RCC 7860 (cell line): ENCODE data around the gene FOXO3.

ENCODE experiments used
- DNase-seq: peaks from one replicate; pipeline ENCODE4 v3.0.0-alpha.2; 2015; ENCODE audit warnings: low spot score
- FAIRE-seq: peaks from 2 replicates; lab custom pipeline; 2012; peaks lifted over from hg19 to GRCh38; lab: Jason Lieb, UNC

Gene FOXO3

GRCh38 chr6:108622641-108623298 is 62.1 kb downstream of the FOXO3 start:
- peak; percentile 20 for FAIRE-seq
- peak; percentile 72 for DNase-seq

- DNase-seq = no peak
- FAIRE-seq = no peak
Measured at GRCh38 chr6:108623995-108624394, 63.3 kb downstream of the FOXO3 start.

GRCh38 chr6:108625581-108625980 is 64.9 kb downstream of the FOXO3 start:
- FAIRE-seq = no peak
- DNase-seq = no peak

GRCh38 chr6:108626777-108627176 is 66.1 kb downstream of the FOXO3 start:
- FAIRE-seq = no peak

GRCh38 chr6:108627692-108628550 is 67.2 kb downstream of the FOXO3 start:
- peak; percentile 93 for FAIRE-seq
- DNase-seq = peak; percentile 47

More at GRCh38 chr6:108626777-108627176, 66.1 kb downstream of the FOXO3 start:
- no peak for DNase-seq

DNA sequence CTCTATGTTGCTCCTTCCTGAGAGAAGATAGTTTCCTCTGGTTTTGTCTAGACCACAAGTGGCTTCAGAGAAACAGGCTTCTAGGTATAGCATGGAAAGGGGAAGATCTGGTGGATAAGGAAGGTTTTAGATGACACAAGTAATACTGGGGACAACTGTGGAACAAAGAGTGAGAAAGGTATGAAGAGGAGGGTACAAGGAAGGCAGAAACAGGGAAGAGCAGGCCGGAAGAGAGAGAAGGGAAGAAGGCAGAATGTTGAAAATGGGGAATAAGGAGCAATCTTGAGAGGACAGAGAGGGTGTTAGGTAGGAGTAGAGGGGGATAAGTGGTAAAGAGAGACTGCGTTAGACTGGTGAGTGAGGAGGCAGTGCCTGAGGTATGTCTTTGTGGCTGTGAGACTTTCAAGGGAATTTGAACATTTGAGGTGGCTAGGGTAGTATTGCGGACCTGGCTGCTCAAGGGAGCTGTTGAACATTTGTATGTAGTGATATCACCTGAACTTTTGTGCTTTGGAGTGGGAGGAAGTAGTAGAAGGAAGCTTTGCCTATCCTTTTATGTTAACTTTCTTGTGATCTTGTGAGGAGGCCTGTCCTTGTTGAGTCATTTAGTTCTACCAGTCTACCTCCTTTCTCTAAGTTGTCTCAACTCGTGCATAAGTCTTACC is 69.5 kb downstream of the FOXO3 start:
- FAIRE-seq (no peak), DNase-seq (peak; percentile 13)

DNA sequence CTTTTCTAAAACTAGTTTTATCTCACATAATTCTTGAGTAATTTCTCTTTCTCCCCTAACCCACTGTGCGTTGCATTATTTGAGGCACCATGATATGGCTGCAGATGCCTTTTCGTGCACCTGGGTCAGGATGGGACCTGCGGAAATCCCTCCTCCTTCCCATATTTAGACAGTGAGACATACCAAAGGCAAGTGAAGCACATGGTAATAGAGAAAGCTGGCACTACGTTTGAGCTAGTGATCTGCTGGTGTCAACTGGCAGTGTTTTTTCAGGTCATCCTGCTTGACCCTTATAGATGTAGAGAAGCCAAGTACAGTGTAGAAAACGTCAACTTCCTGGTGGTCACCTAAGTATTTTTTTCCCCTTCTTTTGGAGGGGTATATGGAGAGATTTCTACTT is 71.7 kb downstream of the FOXO3 start:
- FAIRE-seq (no peak), DNase-seq (no peak)

- DNase-seq = no peak
- no peak for FAIRE-seq
Measured at GRCh38 chr6:108633436-108633835, 72.7 kb downstream of the FOXO3 start.

GRCh38 chr6:108635505-108636226 is 74.9 kb downstream of the FOXO3 start:
- no peak for FAIRE-seq
- DNase-seq = no peak

DNA sequence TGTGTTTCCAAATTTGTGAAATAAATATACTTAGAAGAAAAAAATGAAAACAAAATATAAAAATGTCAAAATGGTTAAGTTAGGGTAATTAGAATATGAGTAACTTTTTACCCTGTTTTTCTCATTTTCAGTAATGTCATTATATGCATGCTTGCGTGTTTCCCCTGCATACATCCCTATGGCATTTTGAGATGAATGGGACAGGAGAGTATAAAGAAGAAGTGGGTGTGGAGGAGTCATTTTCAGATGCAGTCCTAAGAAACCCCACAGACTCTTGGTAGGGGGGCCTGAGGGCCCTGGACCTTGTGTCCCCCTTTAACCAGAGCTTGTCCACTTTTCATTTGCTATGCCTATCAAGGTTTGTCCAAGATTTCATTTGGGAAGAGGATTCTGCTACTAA is 77.2 kb downstream of the FOXO3 start:
- FAIRE-seq = no peak
- DNase-seq = no peak

- no peak for FAIRE-seq
Measured at GRCh38 chr6:108638993-108639392, 78.3 kb downstream of the FOXO3 start.

DNA sequence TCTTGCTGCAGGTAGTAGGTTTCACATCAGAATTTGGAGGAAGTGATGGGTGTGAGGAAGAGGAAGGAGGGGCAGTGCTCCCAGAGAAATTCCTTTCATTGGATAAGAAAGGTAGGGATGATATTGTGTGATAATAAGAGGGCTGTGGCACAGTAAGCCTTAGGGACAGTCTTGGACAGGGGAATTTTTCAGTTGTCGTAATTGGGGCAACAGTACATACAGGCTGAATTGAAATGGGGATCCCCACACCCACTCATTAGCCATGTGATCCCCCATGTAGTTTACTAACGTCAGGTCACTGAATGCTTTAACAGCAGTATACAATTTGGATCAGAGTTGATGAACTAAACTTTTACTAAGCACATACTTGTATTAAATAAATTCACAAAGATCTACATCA is 79.4 kb downstream of the FOXO3 start:
- FAIRE-seq (no peak), DNase-seq (no peak)

More at GRCh38 chr6:108638993-108639392, 78.3 kb downstream of the FOXO3 start:
- no peak for DNase-seq

- no peak for DNase-seq
- FAIRE-seq = no peak
Measured at GRCh38 chr6:108643184-108643583, 82.5 kb downstream of the FOXO3 start.

GRCh38 chr6:108644252-108644651 is 83.5 kb downstream of the FOXO3 start:
- FAIRE-seq (no peak), DNase-seq (no peak)

GRCh38 chr6:108648191-108648590 is 87.5 kb downstream of the FOXO3 start:
- FAIRE-seq = no peak
- no peak for DNase-seq

DNA sequence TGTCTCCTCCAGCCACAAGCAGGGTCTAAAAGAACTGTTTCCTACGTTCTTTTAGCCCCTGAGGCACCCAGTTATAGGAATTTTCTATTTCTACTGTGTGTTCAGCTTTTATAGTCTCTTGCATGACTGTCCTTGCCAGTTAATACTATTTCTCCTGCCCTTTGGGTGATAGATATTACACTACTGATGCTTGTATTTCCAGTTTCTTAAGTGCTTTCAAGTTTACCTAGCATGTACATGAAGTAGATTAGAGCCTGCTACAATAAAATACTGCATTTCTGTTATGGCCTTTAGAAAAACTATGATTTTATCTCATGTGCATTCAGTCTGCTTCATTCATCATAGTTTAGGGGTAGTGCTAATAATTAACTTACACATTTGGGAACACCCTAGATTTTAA is 89.6 kb downstream of the FOXO3 start:
- no peak for FAIRE-seq
- no peak for DNase-seq

GRCh38 chr6:108650781-108651180 is 90.1 kb downstream of the FOXO3 start:
- DNase-seq (no peak), FAIRE-seq (no peak)

GRCh38 chr6:108651340-108652227 is 90.9 kb downstream of the FOXO3 start:
- no peak for DNase-seq
- FAIRE-seq = no peak

DNA sequence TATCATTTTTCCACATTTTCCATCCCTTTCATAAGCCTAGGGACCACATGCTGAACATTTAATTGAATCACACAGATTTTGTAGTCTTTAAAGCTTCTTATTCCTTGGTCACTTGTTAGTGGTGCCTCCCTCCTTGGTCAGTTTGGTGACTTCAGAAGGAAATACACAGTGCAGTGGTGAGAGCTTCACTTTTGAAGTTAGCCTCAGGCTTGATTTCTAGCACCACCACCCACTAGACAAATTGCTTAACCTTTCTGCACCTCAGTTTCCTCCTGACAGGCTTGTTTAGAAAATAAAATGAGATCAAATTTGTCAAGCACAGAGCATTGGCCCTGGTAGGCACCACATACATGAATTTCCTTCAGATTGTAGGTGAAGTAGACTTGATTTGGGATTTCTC is 91.7 kb downstream of the FOXO3 start:
- DNase-seq (no peak), FAIRE-seq (no peak)

GRCh38 chr6:108653949-108654348 is 93.2 kb downstream of the FOXO3 start:
- no peak for DNase-seq
- FAIRE-seq = no peak
